HG02759 (cell line): ENCODE results near the gene INSYN2A.

Experiments used
- ATAC-seq: cut with Tn5 transposase; IDR thresholded peaks from one replicate; pipeline ENCODE4 v1.9.1; 2021; ENCODE audit warnings: mild to moderate bottlenecking, moderate library complexity; ENCODE audit not compliant: unreplicated experiment

The INSYN2A gene

GRCh38 chr10:127154831-127155620, 41.4 kb downstream of the INSYN2A start:
- ATAC-seq, result no peak

- no peak for ATAC-seq
Observed at GRCh38 chr10:127153181-127153580, 43.2 kb downstream of the INSYN2A start.

GRCh38 chr10:127151981-127152699, 44.3 kb downstream of the INSYN2A start:
- ATAC-seq, result no peak

GRCh38 chr10:127151541-127151940, 44.9 kb downstream of the INSYN2A start:
- no peak for ATAC-seq

- ATAC-seq, result no peak
Observed at GRCh38 chr10:127150136-127150535, 46.3 kb downstream of the INSYN2A start.

DNA sequence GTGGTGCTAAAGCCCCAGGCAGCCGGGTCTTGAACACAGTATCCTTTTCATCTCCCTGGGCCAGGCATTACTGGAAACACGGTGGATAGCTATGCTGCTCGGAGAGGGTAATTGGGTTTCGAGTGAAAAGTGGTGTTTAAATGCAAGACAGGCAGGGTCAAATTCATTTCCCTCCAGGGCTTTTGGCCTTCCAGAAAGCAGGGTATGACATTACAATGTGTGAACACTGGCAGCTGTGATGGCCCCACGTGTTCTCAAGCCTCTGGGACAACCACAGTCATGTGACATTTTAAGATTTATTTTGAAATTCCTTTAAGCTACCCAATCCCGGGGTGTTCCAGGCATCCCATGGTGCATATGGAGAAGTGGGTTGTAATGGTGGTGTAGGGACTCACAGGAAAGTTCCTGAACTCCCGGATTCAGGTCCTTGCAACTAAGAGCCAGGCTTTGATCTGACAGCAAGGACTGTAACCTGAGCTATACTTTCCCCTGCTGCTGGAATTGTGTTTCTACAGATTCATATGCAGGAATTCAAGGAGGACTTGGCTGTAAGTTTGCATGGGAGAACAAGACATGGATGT, 46.8 kb downstream of the INSYN2A start:
- no peak for ATAC-seq

DNA sequence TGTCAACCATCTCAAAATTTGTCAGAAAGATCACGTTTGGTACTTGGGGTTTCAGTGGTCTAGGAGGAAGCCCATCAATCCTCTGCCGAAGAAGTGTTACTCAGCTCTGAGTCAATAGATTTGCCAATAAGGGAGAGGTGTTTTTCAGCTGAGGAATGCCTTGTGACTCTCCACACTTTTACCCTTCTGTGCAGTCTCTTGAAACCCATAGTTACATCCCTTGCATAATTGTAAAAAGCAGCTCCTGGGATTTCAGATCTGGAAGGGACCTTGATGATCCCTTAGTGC, 47.5 kb downstream of the INSYN2A start:
- no peak for ATAC-seq

DNA sequence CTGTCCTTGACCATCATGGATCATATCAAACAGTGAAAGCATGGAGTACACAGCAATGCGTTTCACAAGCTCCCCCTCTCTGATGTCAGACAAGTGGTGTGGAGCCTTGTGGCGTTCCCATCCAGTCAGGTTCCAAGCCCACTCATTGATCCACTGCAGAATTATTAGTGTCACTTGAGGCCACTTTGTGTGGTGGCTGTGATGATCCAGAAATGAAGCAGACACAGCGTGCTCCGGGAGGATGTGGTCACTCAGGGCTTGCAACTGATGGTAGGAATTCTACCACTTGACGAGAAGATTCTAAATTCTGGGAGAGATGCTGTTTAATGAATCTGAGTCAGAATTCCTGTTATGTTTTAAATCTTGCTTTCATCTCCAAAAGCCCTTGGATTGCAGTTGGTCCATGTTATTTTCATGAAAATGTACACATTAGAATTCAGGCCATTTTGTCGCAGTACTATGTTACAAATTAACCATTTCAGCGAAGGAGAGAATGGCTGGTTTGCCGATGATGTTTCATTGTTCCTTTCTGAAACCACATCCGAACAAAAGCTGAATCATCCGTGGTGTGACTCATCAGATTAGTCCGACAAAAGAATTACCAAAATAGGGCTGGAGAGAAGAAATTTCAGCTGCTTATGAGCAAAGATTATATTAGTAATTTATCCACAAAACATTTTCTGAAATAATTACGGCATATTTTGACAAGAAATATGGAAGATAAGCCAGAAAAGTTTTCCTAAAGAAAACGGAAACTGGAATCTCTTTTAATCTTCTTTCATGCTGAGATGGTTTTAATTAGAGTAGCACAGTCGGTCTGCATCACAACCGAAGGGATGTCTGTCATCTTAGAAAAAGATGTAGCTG, 48.1 kb downstream of the INSYN2A start:
- no peak for ATAC-seq

GRCh38 chr10:127146661-127147060, 49.7 kb downstream of the INSYN2A start:
- ATAC-seq, result no peak
